T47D (cell line): ENCODE measurements around the gene UNK.

Experiments used
- DNase-seq, 2 experiments: peaks; one replicate each; pipeline versions ENCODE4 v3.0.0 to v3.0.0-alpha.2; 2011 to 2012; ENCODE audit warnings: low read depth in 1 of 2, low spot score in 1 of 2
- JUND ChIP-seq: IDR thresholded peaks from 2 replicates; pipeline ENCODE4 v1.6.1; 2012; ENCODE audit warnings: low read depth
- in situ Hi-C: cut with HindIII; loops from 2 replicates; pipeline ENCODE4 v1.10.0; 2016; ENCODE audit warnings: low sequenced_read_pairs, low pct_unique_long_range_greater_than_20kb

The UNK gene

GRCh38 chr17:75834928-75835653 is 50.5 kb downstream of the UNK start:
- DNase-seq: no peak
- TF ChIP-seq JUND: no peak
- in situ Hi-C loops: no loop called here

GRCh38 chr17:75835654-75835987 is 51.0 kb downstream of the UNK start:
- DNase-seq: no peak
- no peak for TF ChIP-seq JUND
- in situ Hi-C loops: no loop called here

DNA sequence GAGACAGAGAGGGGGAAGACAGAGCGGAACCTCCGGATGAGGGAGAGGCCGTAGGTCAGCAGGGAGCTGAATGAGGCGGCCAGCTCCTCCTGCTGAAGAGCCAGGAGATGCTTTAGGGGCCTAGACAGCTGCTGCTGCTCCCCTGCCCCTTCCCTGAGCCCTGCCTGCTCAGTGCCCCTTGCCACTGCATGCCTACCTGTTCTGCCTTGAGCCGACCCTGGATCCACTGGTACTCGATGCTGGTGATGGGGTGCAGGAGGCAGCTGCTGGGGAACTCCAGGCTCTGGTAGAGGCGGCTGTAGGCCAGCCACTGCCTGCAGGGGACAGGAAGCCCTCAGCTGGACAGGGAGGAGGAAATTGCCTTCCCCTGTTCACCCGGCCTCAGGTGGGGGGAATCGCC is 52.0 kb downstream of the UNK start:
- DNase-seq: no peak
- in situ Hi-C loops: no loop called here
- TF ChIP-seq JUND: no peak

DNA sequence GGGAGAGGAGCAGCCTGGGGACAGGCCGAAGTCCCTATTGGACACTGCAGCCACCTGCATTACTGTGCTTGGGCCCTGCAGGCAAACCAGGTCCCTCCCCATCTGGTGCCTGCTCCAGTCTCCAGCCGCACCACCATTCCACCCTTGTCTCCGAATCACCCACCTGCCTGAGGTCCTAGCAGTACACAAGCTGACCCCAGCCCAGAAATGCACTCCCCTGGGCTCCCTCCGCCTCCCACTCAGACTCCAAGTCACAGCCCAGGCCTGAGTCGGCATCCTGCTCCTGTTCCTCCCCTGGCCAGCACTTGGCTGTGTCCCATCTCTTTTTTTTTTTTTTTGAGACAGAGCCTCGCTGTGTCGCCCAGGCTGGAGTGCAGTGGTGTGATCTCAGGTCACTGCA is 53.3 kb downstream of the UNK start:
- in situ Hi-C loops: no loop called here
- no peak for DNase-seq
- no peak for TF ChIP-seq JUND

- in situ Hi-C loops: no loop called here
- DNase-seq: no peak
Observed at GRCh38 chr17:75838410-75838809, 53.8 kb downstream of the UNK start.

DNA sequence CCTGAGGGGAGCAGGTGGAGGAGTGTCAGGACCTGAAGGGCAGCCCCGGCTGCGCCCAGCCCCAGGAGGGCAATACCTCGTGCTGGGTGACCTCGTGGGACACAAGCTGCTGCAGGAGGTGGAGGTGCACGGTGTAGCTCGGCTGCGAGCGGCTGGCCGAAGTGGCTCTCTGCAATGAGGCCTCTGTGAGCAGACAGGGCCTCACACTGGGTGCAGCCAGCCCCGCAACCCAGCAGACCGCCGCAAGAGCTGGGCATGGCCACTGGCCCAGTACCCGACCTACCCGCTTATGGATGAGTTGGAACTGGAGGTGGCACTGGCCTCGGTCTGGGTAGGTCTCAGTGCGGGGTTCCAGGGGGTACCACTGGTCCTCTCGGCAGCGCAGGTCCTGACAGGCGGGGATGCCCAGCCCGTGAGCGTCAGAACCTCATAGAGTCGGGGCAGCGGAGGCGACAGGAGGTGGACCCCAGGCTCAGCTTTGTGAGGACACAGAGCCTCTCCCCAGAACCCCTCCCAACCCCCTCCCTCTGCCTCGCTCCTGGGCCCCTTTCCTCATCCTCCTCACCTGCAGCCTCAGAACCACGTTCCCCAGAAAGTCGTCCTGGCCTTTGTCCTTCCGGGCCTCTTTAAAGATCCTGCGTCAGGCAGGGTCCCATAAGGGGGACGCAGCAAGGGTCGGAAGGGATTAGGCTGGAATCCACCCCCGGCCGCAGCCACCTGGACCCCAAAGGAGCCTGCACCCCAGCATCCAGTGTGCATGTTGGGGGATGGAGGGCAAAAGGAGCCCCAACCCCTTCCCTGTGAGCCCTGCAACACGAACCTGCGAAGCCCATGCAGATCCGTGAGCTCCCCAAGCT is 55.6 kb downstream of the UNK start:
- no peak for TF ChIP-seq JUND
- no peak for DNase-seq
- in situ Hi-C loops: no loop called here

More at GRCh38 chr17:75838410-75838809, 53.8 kb downstream of the UNK start:
- TF ChIP-seq JUND: no peak

DNA sequence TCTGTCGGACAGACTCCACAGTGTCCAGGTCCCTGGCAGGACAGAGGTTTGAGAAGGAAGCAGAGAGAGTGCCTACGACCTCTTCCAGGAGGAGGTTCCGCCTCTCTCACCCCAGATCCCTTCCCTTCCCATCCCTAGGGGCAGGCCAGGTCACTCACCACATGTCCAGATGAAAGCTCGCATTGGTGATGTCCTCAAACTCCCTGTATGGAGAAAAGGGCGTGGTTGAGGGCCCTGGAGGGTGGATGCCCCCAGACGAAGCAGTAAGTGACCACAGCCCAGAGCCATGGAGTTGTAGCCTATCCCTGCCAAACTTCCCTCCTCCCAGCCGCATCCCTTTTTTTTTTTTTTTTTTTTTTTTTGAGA is 56.2 kb downstream of the UNK start:
- no peak for TF ChIP-seq JUND
- DNase-seq: no peak
- in situ Hi-C loops: no loop called here

DNA sequence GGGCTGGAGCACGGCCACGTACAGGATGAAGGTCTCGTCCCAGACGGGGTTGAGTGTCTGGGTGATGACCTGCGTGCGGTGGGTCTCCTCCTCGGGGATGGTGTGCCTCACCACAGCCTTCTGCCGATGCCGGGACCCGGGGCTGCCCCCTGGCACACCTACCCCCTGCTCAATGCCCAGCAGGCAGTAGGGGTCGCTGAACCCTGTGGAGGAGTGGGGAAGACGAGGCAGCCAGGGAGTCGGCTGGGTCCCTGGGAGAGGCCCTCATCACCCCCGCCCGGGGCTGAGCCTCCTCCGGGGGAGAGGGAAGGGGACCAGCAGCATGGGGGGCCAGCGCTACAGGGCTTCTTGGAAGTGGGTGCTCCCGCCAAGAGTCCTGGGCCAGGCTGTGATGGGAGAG is 57.8 kb downstream of the UNK start:
- in situ Hi-C loops: no loop called here
- no peak for DNase-seq
- no peak for TF ChIP-seq JUND

DNA sequence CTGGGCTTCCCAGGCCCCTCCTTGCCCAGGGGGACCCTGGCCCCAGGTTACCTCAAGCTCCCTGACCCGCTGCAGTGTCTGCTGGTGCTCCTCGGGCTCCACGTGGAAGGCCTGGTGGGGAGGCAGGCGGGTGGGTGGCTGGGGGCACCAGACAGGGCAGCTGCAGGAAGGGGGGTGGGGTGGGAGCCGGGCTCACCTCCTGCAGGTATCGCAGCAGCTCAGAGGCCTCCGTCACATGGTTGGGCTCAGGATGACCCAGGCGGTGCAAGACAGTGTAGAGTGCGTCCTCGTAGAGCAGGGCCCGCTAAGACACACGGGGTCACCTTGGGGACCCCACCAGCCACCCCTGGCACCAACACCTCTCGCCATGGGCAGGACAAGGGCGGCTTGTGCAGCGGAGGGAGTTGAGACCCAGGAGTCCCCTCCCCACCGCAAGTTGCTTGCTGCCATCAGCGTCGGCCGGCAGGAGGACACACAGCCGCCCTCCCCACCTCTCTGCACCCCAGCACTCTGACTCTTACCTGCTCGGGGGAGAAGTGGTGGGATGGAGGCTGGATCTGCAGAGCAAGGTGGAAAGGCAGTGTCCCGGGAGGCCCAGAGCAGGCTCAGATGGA is 58.5 kb downstream of the UNK start:
- no peak for TF ChIP-seq JUND
- in situ Hi-C loops: no loop called here
- DNase-seq: no peak

GRCh38 chr17:75843577-75844529 is 59.2 kb downstream of the UNK start, which contains the start of gene UNC13D:
UNC13D (minus strand) TSS chr17:75844404; CDS start chr17:75844337, 67 bp downstream.
- DNase-seq: peak in 1 of 2 experiments; percentile 85
- in situ Hi-C loops: no loop called here
- no peak for TF ChIP-seq JUND

- in situ Hi-C loops: no loop called here
- peak; percentile 99 for TF ChIP-seq JUND
- peak; percentile 95 to 98 for DNase-seq
Observed at GRCh38 chr17:75844530-75845057, 60.0 kb downstream of the UNK start.
